G401 (cell line): Measurements from ENCODE around the gene METAP1. TPM values are rescaled to one million over a fixed set of nuclear protein-coding genes. Genes with fewer than 3 reads are reported as not detected.
A peak's percentile ranks its signal among the peaks of the same experiment; 100 is the strongest.
"Not testable (repeated sequence)": the region's sequence is repeated elsewhere in the genome, so short reads cannot be mapped to it uniquely, and the experiment has no call there.

Experiments
- DNase-seq: peaks from one replicate; pipeline ENCODE4 v3.0.0-alpha.2; 2015; ENCODE audit warnings: low spot score
- in situ Hi-C: cut with HindIII; loops from 2 replicates; pipeline ENCODE4 v1.10.0; 2016; ENCODE audit warnings: low sequenced_read_pairs, mixed read lengths
- total RNA-seq: library from RNA; depleted of rRNA; stranded (reverse); fragments of >200 nt; shearing (Covaris generic); gene quantifications from 2 replicates; pipeline ENCODE4 v1.2.3, GENCODE V29; 2014; rRNA removed

Gene METAP1
- total RNA-seq: 48.9 and 53.9 TPM in 2 replicates

DNA sequence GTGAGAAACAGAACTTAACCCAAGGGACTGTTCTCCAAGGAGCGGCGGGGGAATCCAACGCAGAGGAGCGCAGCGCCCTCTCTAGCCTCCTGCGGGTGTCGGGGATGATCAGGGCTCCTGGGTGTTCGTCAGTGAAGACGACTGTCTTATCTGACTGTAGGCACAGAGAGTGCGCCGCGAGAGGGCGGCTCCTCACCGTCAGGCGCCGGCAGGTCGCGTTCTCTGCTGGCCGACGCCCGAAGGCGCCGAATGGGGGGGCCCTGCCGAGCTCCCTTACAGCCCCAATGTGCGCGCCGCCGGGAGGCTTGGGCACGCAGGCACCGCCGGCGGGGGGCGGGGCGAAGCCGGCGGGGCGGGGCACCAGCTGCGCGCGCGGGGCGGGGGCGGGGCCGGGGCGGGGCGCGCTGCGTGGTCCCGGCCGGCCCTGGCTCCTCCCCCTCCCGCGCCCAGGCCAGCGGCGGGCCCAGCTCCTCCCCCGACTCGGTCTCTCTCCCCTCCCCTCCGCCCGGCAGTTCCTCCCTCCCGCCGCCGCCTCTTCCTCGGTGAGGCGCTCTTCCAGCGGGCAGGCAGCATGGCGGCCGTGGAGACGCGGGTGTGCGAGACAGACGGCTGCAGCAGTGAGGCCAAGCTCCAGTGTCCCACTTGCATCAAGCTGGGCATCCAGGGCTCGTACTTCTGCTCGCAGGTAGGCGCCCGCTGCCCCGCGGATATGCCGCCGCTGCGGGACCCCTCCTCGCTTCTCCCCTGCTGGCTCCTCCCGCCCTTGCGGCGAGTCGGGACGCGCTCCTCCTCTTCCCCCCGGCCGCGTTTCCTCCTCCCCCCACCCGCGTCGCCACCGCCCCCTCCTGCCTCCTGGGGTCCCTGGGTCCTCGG, at the start of gene METAP1:
Gene METAP1 (plus strand): TSS at position 539 of the 873 bp plus-strand sequence. CDS start 33 bp downstream, at position 572.
- peak; percentile 92 for DNase-seq

GRCh38 chr4:98946359-98946758, 49.2 kb upstream of the METAP1 start:
- no peak for DNase-seq
- in situ Hi-C loops: no loop called here

More for the DNA sequence above, at the start of gene METAP1:
- in situ Hi-C loops: no loop called here

- in situ Hi-C loops: no loop called here
- DNase-seq: no peak
Observed at GRCh38 chr4:98950925-98951324, 44.6 kb upstream of the METAP1 start.

DNA sequence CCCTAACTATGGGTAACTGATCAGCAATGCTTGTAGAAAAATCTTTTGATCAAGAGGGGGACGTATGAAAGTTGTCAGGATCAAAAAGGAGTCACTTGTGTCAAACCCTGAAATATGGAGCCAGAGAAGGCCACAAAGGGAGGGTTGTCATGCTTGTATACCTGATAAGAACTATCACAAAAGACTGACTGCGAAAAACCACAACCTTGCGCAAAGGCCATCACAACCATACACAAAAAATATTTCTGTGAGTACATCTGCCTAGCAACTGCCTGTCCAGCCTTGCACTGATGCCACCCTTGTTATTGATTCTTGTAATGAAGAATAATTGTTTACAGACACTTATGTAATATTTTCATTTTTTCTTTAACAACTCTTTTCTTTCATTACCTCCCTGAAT, 43.8 kb upstream of the METAP1 start:
- in situ Hi-C loops: no loop called here
- DNase-seq: no peak

GRCh38 chr4:98955229-98955628, 40.3 kb upstream of the METAP1 start:
- in situ Hi-C loops: no loop called here
- no peak for DNase-seq

- DNase-seq: no peak
- in situ Hi-C loops: no loop called here
Observed at GRCh38 chr4:98958065-98958464, 37.5 kb upstream of the METAP1 start.

DNA sequence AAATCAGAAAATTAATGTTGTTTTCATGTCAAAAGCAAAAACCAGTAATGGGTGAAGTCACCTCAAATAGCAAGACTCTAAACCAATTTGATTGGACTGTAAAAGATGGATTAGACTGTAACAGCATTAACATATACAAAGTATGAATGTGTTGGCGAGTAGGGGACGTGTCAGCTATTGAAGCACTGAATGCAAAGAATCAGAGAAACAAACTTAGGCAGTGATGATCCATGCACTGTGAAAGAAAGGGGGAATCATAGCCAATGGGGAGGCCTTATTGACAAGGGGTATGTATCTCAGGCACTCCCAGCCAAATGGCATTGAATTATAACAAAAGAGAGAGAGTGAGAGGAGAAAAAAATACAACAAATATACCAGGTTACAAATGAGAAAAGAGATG, 36.1 kb upstream of the METAP1 start:
- in situ Hi-C loops: no loop called here
- DNase-seq: no peak

DNA sequence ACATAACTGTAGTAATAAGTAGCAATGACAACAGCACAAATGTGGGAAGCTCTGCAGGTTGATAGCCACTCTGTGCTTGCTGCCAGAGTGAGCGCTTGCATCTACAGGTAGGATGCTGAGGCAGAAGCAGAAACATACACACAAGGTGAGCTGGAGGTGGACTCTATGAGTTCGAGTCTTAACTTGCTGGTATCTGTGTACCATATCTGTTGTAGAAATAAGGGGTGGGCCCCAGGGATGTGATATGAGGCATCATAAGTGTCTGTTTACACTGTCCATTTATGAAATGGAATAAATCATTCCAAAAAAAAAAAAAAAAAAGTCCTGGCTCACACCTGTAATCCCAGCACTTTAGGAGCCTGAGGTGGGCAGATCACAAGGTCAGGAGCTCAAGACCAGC, 33.8 kb upstream of the METAP1 start:
- DNase-seq: no peak
- in situ Hi-C loops: no loop called here

DNA sequence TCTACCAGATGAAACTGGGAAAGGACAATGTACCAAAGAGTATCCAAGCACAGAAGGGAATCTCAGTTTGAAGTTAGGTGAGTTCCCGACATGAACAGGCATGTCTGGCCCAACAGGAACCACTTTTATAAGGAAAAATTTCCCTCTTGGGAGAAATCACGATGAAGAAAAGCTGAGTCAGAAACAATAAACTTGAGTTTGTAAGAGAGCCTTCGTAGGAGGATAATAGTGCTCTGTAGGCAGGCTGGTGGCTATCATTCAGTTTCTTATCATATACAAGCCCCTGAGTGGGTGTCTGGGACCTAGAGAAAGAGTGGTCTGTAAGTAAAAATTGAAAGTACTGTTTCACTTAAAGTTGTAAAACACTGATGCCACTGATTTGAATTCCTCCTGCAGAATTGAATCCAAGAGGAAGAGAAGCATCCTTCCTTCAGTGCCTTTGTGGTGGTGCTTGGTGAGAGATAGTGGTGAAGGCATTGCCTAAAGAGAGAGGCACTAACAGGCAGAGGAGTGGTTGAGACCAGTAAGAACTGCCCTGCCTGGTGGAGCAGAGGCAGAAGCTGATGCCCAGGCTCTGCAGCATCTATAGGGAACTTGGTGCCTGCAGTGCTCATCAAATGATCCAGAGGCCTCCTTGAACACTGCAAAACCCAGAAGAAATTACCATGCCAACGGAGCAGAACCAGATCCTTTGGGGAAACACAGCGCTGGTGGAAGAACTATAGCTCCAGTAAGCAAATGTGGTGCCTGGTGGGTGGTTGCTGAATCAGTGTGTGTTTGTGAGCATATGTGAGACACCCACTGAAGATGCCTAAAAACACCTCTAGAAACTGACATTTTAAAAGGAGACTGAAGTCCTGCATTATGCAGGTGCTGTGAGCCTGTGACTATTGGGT, 31.7 kb upstream of the METAP1 start:
- no peak for DNase-seq
- in situ Hi-C loops: no loop called here

DNA sequence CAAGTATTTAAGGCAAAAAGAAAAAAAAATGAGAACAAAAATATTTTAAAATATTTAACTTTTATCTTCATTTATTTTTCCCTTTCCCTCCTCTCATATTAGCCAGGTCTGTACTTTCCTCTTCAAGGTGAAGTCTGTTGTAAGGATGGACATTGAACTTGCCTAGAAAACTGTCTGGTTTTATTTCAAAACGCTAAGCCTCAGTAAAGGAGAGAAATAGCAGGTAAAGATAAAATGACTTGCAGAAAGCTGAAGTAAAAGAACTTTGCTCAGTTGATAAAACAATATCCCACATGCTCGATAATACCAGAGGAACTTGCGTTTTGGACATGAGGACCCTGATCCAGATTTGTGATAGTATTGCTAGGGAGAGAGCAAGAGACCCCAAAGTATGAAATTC, 28.6 kb upstream of the METAP1 start:
- in situ Hi-C loops: no loop called here
- no peak for DNase-seq

- in situ Hi-C loops: no loop called here
Observed at GRCh38 chr4:98967786-98968329, 27.7 kb upstream of the METAP1 start.

DNA sequence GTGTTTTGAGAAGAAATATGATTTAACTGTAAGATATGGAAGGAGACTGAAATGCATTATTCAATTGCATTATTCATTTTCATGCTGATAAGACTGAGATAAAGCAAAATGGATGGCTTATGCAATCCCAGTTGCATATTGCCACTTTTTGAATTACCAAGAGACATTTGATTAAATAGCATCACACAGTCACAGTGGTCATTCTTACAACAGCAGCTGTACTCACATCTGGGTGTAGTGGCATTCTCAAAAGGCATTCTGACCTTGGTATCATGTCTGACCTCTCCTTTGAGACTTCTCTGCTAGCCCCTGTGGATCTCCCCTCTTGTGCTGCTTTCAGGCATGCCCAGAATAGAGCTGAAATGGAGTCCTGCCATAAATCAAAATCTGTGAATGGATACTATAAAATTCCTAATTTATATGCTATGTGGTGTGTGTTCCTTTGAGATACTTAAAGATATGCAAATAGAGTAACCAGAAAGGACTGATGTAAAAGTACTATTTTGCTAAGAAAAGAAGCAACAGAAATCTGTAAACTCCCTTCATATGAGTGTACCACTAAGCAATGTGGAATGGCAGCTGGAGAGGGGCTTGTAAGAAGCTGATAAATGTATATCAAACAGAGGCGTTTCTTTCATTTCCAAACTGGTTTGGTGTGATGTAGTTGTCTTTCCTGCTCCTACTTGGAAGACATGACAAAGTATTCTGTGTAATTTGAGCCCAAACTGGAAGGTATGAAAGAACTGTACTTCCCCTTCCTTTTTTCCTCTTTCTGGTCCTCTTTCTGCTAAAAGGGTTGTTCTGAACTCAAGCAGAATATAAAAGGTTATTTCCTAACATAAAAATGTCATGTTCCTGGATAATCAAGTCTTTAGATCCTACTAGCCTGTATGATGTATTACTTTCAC, 25.4 kb upstream of the METAP1 start:
- in situ Hi-C loops: no loop called here
- DNase-seq: no peak

More at GRCh38 chr4:98967786-98968329, 27.7 kb upstream of the METAP1 start:
- no peak for DNase-seq

GRCh38 chr4:98976716-98977115, 18.8 kb upstream of the METAP1 start:
- in situ Hi-C loops: no loop called here
- no peak for DNase-seq

GRCh38 chr4:98977557-98977956, 18.0 kb upstream of the METAP1 start:
- no peak for DNase-seq
- in situ Hi-C loops: no loop called here

GRCh38 chr4:98987720-98988119, 7.8 kb upstream of the METAP1 start:
- in situ Hi-C loops: no loop called here

GRCh38 chr4:98992835-98993234, 2.7 kb upstream of the METAP1 start:
- DNase-seq, in situ Hi-C loops: not testable (repeated sequence)

More at GRCh38 chr4:98987720-98988119, 7.8 kb upstream of the METAP1 start:
- DNase-seq: no peak

DNA sequence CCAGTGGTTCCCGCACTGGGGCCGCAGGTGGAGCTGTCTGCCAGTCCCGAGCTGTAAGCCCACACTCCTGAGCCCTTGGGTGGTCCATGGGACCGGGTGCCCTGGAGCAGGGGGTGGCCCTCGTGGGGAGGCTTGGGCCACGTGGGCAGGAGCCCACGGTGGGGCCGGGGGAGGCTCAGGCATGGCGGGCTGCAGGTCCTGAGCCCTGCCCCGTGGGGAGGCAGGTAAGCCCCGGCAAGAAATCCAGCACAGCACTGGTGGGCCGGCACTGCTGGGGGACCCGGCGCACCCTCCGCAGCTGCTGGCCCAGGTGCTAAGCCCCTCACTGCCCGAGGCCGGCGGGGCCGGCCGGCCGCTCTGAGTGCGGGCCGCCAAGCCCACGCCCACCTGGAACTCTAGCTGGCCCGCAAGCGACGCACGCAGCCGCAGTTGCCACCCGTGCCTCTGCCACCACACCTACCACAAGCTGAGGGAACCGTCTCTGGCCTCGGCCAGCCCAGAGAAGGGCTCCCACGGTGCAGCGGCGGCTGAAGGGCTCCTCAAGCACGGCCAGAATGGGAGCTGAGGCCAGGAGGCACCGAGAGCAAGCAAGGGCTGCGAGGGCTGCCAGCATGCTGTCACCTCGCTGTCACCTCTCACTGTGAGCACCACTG, 2.0 kb upstream of the METAP1 start:
- in situ Hi-C loops: no loop called here

DNA sequence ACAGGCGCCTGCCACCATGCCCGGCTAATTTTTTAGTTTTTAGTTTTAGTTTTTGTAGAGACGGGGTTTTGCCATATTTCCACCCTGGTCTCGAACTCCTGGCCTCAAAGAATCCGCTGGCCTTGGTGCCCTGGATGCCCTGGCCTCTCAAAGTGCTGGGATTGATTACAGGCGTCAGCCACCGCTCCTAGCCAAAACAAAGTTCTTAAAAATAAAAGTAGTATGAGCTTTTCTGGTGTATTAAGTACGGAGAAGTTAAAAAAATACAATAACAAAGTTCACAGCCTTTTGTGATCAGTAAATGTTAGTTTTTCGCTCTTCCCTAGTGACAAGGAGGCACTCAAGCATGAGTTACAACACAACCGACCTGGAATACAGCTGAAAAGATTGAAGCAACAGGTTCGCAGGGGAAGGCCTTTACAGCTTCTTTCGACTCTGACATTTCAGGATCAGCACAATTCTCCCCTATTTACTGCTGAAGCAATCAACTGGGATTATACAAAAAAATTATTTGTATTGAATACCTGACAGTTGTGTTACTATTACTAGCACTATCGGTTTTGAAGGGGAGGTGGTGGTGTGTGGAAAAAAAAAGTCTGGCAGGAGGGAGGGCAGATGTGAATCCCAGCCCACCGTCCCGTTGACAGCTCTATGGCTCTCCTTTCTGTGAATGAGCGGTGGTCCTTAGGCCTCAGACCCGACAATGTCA, 893 bp upstream of the METAP1 start:
- in situ Hi-C loops: no loop called here
- no peak for DNase-seq

More for the DNA sequence above, 2.0 kb upstream of the METAP1 start:
- no peak for DNase-seq
